Astrocyte of the hippocampus (primary cell): ENCODE data around the gene TIFAB.

Experiments
- DNase-seq: peaks from one replicate; pipeline ENCODE4 v3.0.0; 2011; ENCODE audit warnings: low read depth, low spot score

TIFAB gene

GRCh38 chr5:135458921-135459331 is 6.8 kb upstream of the TIFAB start:
- peak; percentile 68 for DNase-seq

GRCh38 chr5:135458356-135458755 is 6.2 kb upstream of the TIFAB start:
- no peak for DNase-seq

GRCh38 chr5:135457424-135458071 is 5.4 kb upstream of the TIFAB start:
- DNase-seq = peak; percentile 59

- DNase-seq = peak; percentile 47
Observed at GRCh38 chr5:135456238-135457099, 4.3 kb upstream of the TIFAB start.

- no peak for DNase-seq
Observed at GRCh38 chr5:135455876-135456237, 3.7 kb upstream of the TIFAB start.

GRCh38 chr5:135454946-135455345 is 2.8 kb upstream of the TIFAB start:
- no peak for DNase-seq

- DNase-seq = no peak
Observed at GRCh38 chr5:135453613-135454012, 1.5 kb upstream of the TIFAB start.

- no peak for DNase-seq
Observed at GRCh38 chr5:135451581-135452320, 400 bp downstream of the TIFAB start.

GRCh38 chr5:135450952-135451351 is 1.2 kb downstream of the TIFAB start:
- no peak for DNase-seq

- DNase-seq = no peak
Observed at GRCh38 chr5:135450336-135450735, 1.8 kb downstream of the TIFAB start.

GRCh38 chr5:135449644-135450043 is 2.5 kb downstream of the TIFAB start:
- no peak for DNase-seq

GRCh38 chr5:135448791-135449507 is 3.2 kb downstream of the TIFAB start:
- peak; percentile 66 for DNase-seq

GRCh38 chr5:135448071-135448739 is 3.9 kb downstream of the TIFAB start:
- DNase-seq = peak; percentile 42

GRCh38 chr5:135447298-135447929 is 4.7 kb downstream of the TIFAB start, which contains the start of gene DCANP1:
DCANP1 (minus strand) TSS chr5:135447348; CDS start chr5:135447108, 240 bp downstream.
- DNase-seq = no peak

- no peak for DNase-seq
Observed at GRCh38 chr5:135446615-135447014, 5.5 kb downstream of the TIFAB start.

GRCh38 chr5:135446206-135446605 is 5.9 kb downstream of the TIFAB start:
- DNase-seq = no peak

GRCh38 chr5:135445306-135445985 is 6.7 kb downstream of the TIFAB start:
- DNase-seq = no peak

- DNase-seq = no peak
Observed at GRCh38 chr5:135444881-135445280, 7.3 kb downstream of the TIFAB start.

- no peak for DNase-seq
Observed at GRCh38 chr5:135444360-135444759, 7.8 kb downstream of the TIFAB start.
